Glutamatergic neuron (in vitro differentiated cells): Measurements from ENCODE around the gene RAPGEF5. TPM values are rescaled to one million over a fixed set of nuclear protein-coding genes. Genes with fewer than 3 reads are reported as not detected.

Experiments
- DNase-seq: peaks from one replicate; pipeline ENCODE4 v3.0.0; 2022
- H3K27ac Mint-ChIP-seq: one replicate; pipeline ENCODE4 v1.8.0; 2020; ENCODE audit warnings: mild to moderate bottlenecking, mixed read lengths, inconsistent platforms; ENCODE audit not compliant: unreplicated experiment
- H3K27me3 Mint-ChIP-seq: one replicate; pipeline ENCODE4 v1.8.0; 2020; ENCODE audit warnings: mild to moderate bottlenecking, moderate library complexity, mixed read lengths, inconsistent platforms; ENCODE audit not compliant: unreplicated experiment
- H3K36me3 Mint-ChIP-seq: one replicate; pipeline ENCODE4 v1.8.0; 2020; ENCODE audit warnings: mild to moderate bottlenecking, mixed read lengths, inconsistent platforms; ENCODE audit not compliant: unreplicated experiment
- H3K4me1 Mint-ChIP-seq: one replicate; pipeline ENCODE4 v1.8.0; 2020; ENCODE audit warnings: mild to moderate bottlenecking, low read depth, mixed read lengths, inconsistent platforms; ENCODE audit not compliant: unreplicated experiment
- H3K4me3 Mint-ChIP-seq: one replicate; pipeline ENCODE4 v1.8.0; 2020; ENCODE audit warnings: mild to moderate bottlenecking, mixed read lengths, inconsistent platforms; ENCODE audit not compliant: unreplicated experiment
- H3K9me3 Mint-ChIP-seq: one replicate; pipeline ENCODE4 v1.8.0; 2020; ENCODE audit warnings: mild to moderate bottlenecking, moderate library complexity, mixed read lengths, inconsistent platforms; ENCODE audit not compliant: unreplicated experiment
- CTCF ChIP-seq: fragments of 200-600 bp; sonication (generic); IDR thresholded peaks from one replicate; pipeline ENCODE4 v1.5.0; 2021; ENCODE audit not compliant: partially characterized antibody, unreplicated experiment
- total RNA-seq: library from RNA; stranded (reverse); fragmentation: NEBNext Ultra II Directional; extraction: Animal tissue kit (Norgen Biotek cat#: 25700); gene quantifications from one replicate; pipeline ENCODE4 v1.2.1, GENCODE V29; 2021; ENCODE audit not compliant: unreplicated experiment

RAPGEF5 gene
- total RNA-seq, 1 donor from 2014 or later, result 169 TPM

DNA sequence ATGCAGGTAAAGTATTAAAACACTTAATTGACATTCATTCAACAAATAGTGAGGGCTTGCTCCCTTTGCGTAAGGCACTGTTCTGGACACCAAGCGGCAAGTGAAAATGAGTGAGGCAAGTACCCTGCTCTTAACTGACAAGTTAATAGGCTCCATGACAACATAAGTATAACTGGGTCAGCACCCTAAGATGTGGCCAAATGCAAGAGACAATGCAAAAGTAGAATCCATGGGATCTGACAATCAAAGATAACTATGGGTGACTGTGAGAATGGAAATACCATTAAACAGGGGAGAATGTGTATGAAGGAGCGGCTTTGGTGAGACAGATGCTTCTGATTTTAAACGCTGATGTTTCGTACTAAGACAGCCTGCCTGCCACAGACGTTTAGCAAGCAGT lies 160.5 kb downstream of the RAPGEF5 start:
- no peaks in the 10 kb centered on the region for H3K36me3 Mint-ChIP-seq
- no peak for DNase-seq
- peaks cover 43% of the 10 kb centered on the region for H3K4me1 Mint-ChIP-seq
- peaks cover 27% of the 10 kb centered on the region for H3K9me3 Mint-ChIP-seq
- no peak for TF ChIP-seq CTCF
- H3K27ac Mint-ChIP-seq, result peak overlapping the region; percentile 45
- peak overlapping the region; percentile 37 for H3K4me3 Mint-ChIP-seq
- peaks cover 17% of the 10 kb centered on the region for H3K27me3 Mint-ChIP-seq

DNA sequence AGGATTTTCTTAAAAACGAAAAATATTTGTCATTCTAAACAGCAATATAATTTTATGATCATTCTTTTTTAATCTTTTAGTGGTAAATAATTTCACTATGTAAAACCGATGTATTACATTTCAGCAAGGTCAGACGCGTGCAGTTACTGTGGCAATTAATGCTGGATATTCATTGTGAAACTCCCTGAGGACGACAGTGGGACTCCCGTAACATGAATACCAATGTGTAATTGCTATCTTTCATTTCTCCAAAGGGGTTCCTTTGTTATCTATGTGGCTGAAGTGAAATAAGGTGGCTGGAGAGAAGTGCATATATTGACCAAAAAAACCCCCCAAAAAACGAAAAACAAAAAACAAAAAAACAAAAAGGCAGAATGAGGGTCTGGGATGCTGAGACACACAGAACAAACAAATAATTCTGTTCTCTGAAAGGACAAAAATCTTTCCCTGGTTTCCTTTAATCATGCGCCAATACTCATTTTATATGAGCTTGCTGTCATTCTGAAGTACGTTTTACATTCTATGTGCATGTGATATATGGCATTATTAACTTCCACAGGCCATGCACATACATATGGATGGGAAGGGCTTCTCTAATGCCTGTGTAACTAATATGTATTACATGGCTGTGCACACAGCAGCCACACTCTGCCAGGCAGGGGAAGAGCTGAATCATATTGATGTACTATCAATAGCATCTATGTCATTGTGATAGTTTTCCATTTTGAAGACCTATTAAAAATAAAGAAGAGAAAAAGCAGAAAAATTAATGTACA lies 161.4 kb downstream of the RAPGEF5 start:
- no peak for DNase-seq
- peaks cover 4% of the 10 kb centered on the region for H3K36me3 Mint-ChIP-seq
- H3K27me3 Mint-ChIP-seq, result peaks cover 21% of the 10 kb centered on the region
- H3K27ac Mint-ChIP-seq, result peak overlapping the region; percentile 69
- peaks cover 40% of the 10 kb centered on the region for H3K4me1 Mint-ChIP-seq
- H3K9me3 Mint-ChIP-seq, result peaks cover 33% of the 10 kb centered on the region
- TF ChIP-seq CTCF, result no peak
- H3K4me3 Mint-ChIP-seq, result peak overlapping the region; percentile 99

- Mint-ChIP-seq H3K4me3 (peak overlapping the region; percentile 99), H3K4me1 (peaks cover 44% of the 10 kb centered on the region), H3K9me3 (peaks cover 41% of the 10 kb centered on the region), H3K27me3 (peaks cover 29% of the 10 kb centered on the region), H3K36me3 (peaks cover 5% of the 10 kb centered on the region), H3K27ac (peak overlapping the region; percentile 45)
- no peak for TF ChIP-seq CTCF
- peak; percentile 45 for DNase-seq
Observed at GRCh38 chr7:22194658-22195273, 162.2 kb downstream of the RAPGEF5 start.

- no peak for TF ChIP-seq CTCF
- peaks cover 41% of the 10 kb centered on the region for H3K9me3 Mint-ChIP-seq
- peaks cover 31% of the 10 kb centered on the region for H3K27me3 Mint-ChIP-seq
- peaks cover 52% of the 10 kb centered on the region for H3K4me1 Mint-ChIP-seq
- peak overlapping the region; percentile 99 for H3K4me3 Mint-ChIP-seq
- H3K27ac Mint-ChIP-seq, result peak overlapping the region; percentile 100
- DNase-seq, result peak; percentile 76
- peaks cover 5% of the 10 kb centered on the region for H3K36me3 Mint-ChIP-seq
Observed at GRCh38 chr7:22193450-22193983, 163.4 kb downstream of the RAPGEF5 start.

DNA sequence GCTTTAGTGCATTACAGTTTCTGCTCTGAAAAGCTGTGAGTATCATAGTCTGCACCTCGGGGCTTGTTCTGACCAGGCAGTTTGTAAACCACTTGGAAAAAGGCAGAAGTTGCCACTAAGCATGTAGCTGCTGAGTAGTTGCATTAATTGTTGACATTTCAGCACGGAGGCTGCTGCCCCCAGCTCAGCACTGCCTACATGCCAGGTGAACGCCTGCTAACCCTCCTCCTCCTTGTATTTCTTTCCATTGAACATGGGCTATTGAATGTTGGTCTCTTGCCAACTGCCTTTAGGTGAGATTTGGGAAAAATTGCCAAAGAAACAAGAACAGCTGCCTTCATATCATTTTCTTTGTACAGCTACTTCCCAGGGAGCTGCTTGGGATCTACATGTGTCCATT lies 164.2 kb downstream of the RAPGEF5 start:
- H3K36me3 Mint-ChIP-seq, result peaks cover 5% of the 10 kb centered on the region
- peaks cover 56% of the 10 kb centered on the region for H3K4me1 Mint-ChIP-seq
- peak overlapping the region; percentile 100 for H3K27ac Mint-ChIP-seq
- no peak for DNase-seq
- H3K9me3 Mint-ChIP-seq, result peaks cover 41% of the 10 kb centered on the region
- peak overlapping the region; percentile 99 for H3K4me3 Mint-ChIP-seq
- no peak for TF ChIP-seq CTCF
- peaks cover 31% of the 10 kb centered on the region for H3K27me3 Mint-ChIP-seq
